GM12874 (cell line): ENCODE results near the gene NRXN3.

ENCODE experiments used
- CTCF ChIP-seq: IDR thresholded peaks from 2 replicates; pipeline ENCODE4 v1.5.1; 2011; ENCODE audit warnings: low read depth, mild to moderate bottlenecking, control low read depth, low read length, moderate library complexity; ENCODE audit not compliant: insufficient read depth

The NRXN3 gene

GRCh38 chr14:79248126-79248525 is 1078.0 kb downstream of the NRXN3 start:
- no peak for TF ChIP-seq CTCF

- TF ChIP-seq CTCF, result no peak
These were observed 1078.6 kb downstream of the NRXN3 start for GRCh38 chr14:79248771-79249170.

- TF ChIP-seq CTCF, result no peak
These were observed 1081.1 kb downstream of the NRXN3 start for GRCh38 chr14:79251278-79251677.

GRCh38 chr14:79253576-79253975 is 1083.4 kb downstream of the NRXN3 start:
- TF ChIP-seq CTCF, result no peak

- TF ChIP-seq CTCF, result no peak
These were observed 1084.0 kb downstream of the NRXN3 start for GRCh38 chr14:79254069-79254775.

GRCh38 chr14:79256380-79256779 is 1086.2 kb downstream of the NRXN3 start:
- TF ChIP-seq CTCF, result no peak

GRCh38 chr14:79260406-79260805 is 1090.2 kb downstream of the NRXN3 start:
- TF ChIP-seq CTCF, result no peak
